Endothelial cell of umbilical vein (primary cell): ENCODE measurements around the gene ADAMTS17.

Source experiments
- POLR2A ChIP-seq: IDR thresholded peaks from 2 replicates; pipeline ENCODE4 v1.6.1; 2012; ENCODE audit warnings: low read depth, mild to moderate bottlenecking, control low read depth, low read length
- TF ChIP-seq, protein P1 (sequence below), 2 donors: IDR thresholded peaks; 1 replicate in 1 of 2; 2 replicates in 1 of 2; pipeline ENCODE4 v1.5.1; 2011; ENCODE audit warnings: low read length in 2 of 2, mild to moderate bottlenecking in 2 of 2, moderate library complexity in 2 of 2, control low read depth in 1 of 2, inconsistent platforms in 1 of 2, low read depth in 1 of 2; ENCODE audit not compliant: insufficient read depth in 1 of 2; ENCODE audit errors: extremely low read depth in 1 of 2

DNA sequence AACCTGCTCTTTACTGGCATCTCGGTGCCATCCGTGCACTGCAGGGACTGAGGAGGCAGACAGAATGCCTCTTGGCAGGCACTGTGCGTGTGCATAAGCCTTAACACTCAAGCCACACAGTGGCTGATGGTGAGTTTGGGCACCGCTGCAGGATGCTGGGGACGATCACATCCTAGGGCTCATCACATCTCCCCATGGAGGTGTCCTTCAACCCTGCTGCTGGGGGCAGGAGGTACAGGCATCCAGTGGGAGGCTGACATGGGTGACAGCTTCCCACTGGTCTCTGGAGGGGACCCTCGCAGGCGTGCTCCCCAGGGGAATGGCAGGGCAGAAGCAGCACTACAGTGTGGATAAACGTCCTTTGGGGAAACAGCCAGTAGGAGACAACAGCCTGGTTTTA lies 190.9 kb downstream of the ADAMTS17 start:
- TF ChIP-seq, protein P1, sequence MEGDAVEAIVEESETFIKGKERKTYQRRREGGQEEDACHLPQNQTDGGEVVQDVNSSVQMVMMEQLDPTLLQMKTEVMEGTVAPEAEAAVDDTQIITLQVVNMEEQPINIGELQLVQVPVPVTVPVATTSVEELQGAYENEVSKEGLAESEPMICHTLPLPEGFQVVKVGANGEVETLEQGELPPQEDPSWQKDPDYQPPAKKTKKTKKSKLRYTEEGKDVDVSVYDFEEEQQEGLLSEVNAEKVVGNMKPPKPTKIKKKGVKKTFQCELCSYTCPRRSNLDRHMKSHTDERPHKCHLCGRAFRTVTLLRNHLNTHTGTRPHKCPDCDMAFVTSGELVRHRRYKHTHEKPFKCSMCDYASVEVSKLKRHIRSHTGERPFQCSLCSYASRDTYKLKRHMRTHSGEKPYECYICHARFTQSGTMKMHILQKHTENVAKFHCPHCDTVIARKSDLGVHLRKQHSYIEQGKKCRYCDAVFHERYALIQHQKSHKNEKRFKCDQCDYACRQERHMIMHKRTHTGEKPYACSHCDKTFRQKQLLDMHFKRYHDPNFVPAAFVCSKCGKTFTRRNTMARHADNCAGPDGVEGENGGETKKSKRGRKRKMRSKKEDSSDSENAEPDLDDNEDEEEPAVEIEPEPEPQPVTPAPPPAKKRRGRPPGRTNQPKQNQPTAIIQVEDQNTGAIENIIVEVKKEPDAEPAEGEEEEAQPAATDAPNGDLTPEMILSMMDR (IDR thresholded peaks at IDR 0.05; ENCODE audit: extremely low read depth in 1 of 2, insufficient read depth in 1 of 2, low read depth in 1 of 2, low read length in 2 of 2): no peak
- TF ChIP-seq POLR2A: no peak
